COLO668 (cell line): ENCODE measurements around the gene RPS25.
"Not testable (repeated sequence)": the region's sequence is repeated elsewhere in the genome, so short reads cannot be mapped to it uniquely, and the experiment has no call there.

Experiments used
- DNase-seq: peaks from one replicate; lab custom pipeline; 2025; ENCODE audit not compliant: unreplicated experiment; lab: John Stamatoyannopoulos, UW

Gene RPS25

GRCh38 chr11:119018074-119018938 lies at the start of gene RPS25, which contains the start of gene TRAPPC4:
RPS25 (minus strand) TSS chr11:119018343; CDS start chr11:119018284, 59 bp downstream.
TRAPPC4 (plus strand) TSS chr11:119018766; CDS start chr11:119018796, 30 bp downstream.
- DNase-seq = peak; percentile 95

- peak; percentile 95 for DNase-seq
Measured at GRCh38 chr11:119067371-119068222, 49.5 kb upstream of the RPS25 start, which contains the start of gene VPS11. VPS11 (plus strand) TSS chr11:119067818; CDS start chr11:119067824, 6 bp downstream.

- peak; percentile 12 for DNase-seq
Measured at GRCh38 chr11:119065369-119065768, 47.2 kb upstream of the RPS25 start.

GRCh38 chr11:119062779-119063178 lies 44.6 kb upstream of the RPS25 start:
- DNase-seq = no peak

GRCh38 chr11:119061256-119061655 lies 43.1 kb upstream of the RPS25 start:
- no peak for DNase-seq

- not testable (repeated sequence) for DNase-seq
Measured at GRCh38 chr11:119059128-119059527, 41.0 kb upstream of the RPS25 start.

- DNase-seq = peak; percentile 99
Measured at GRCh38 chr11:119057000-119057769, 39.0 kb upstream of the RPS25 start, which contains the start of gene HYOU1. HYOU1 (minus strand) TSS chr11:119057205; CDS start chr11:119056160, 1,045 bp downstream.

- peak; percentile 61 for DNase-seq
Measured at GRCh38 chr11:119056421-119056999, 38.4 kb upstream of the RPS25 start.

GRCh38 chr11:119055901-119056300 lies 37.8 kb upstream of the RPS25 start:
- DNase-seq = peak; percentile 17

- no peak for DNase-seq
Measured at GRCh38 chr11:119054418-119054817, 36.3 kb upstream of the RPS25 start.

GRCh38 chr11:119052163-119052814 lies 34.1 kb upstream of the RPS25 start:
- DNase-seq = no peak

- no peak for DNase-seq
Measured at GRCh38 chr11:119051440-119052162, 33.5 kb upstream of the RPS25 start.

GRCh38 chr11:119049081-119049480 lies 30.9 kb upstream of the RPS25 start:
- no peak for DNase-seq

- no peak for DNase-seq
Measured at GRCh38 chr11:119048644-119049043, 30.5 kb upstream of the RPS25 start.

GRCh38 chr11:119047205-119047604 lies 29.1 kb upstream of the RPS25 start:
- DNase-seq = no peak

- DNase-seq = no peak
Measured at GRCh38 chr11:119046489-119046888, 28.3 kb upstream of the RPS25 start.

- DNase-seq = no peak
Measured at GRCh38 chr11:119044708-119045107, 26.6 kb upstream of the RPS25 start.

- no peak for DNase-seq
Measured at GRCh38 chr11:119042927-119043326, 24.8 kb upstream of the RPS25 start.
